Bronchial epithelial cell (primary cell): Measurements from ENCODE around the gene RBPJ. TPM values are rescaled to one million over a fixed set of nuclear protein-coding genes. Genes with fewer than 3 reads are reported as not detected.
"Not testable (repeated sequence)": the region's sequence is repeated elsewhere in the genome, so short reads cannot be mapped to it uniquely, and the experiment has no call there.

Source experiments
- DNase-seq: peaks from one replicate; pipeline ENCODE4 v3.0.0-alpha.2; 2010; ENCODE audit warnings: low read depth
- FAIRE-seq: peaks from 2 replicates; lab custom pipeline; 2011; peaks lifted over from hg19 to GRCh38; lab: Jason Lieb, UNC
- H3K27me3 ChIP-seq: 2 replicates; pipeline ENCODE4 v1.5.1; 2011; ENCODE audit warnings: low read length; ENCODE audit not compliant: control insufficient read depth, insufficient read depth
- H3K36me3 ChIP-seq: 2 replicates; pipeline ENCODE4 v1.5.1; 2011; ENCODE audit warnings: low read length; ENCODE audit not compliant: control insufficient read depth, insufficient read depth
- H3K4me3 ChIP-seq: 2 replicates; pipeline ENCODE4 v1.5.1; 2011; ENCODE audit warnings: mild to moderate bottlenecking, low read depth, low read length, control low read depth
- CTCF ChIP-seq: IDR thresholded peaks from 2 replicates; pipeline ENCODE4 v1.5.1; 2011; ENCODE audit warnings: mild to moderate bottlenecking, moderate library complexity, low read length, control low read depth, inconsistent platforms; ENCODE audit not compliant: insufficient read depth, severe bottlenecking
- total RNA-seq: library from RNA; depleted of rRNA; stranded (reverse); fragments of >200 nt; gene quantifications from 2 replicates; pipeline ENCODE4 v1.2.1, GENCODE V29; 2014

The RBPJ gene
- total RNA-seq, 1 donor from 2014 or later: 34.5 TPM

- DNase-seq: peak; percentile 17
- Histone ChIP-seq H3K4me3 (no peak overlapping the region), H3K27me3 (no peaks in the 10 kb centered on the region), H3K36me3 (no peaks in the 10 kb centered on the region)
- no peak for TF ChIP-seq CTCF
- no peak for FAIRE-seq
Measured at GRCh38 chr4:26346203-26346620, 25.4 kb downstream of the RBPJ start.

GRCh38 chr4:26349496-26349895 is 28.7 kb downstream of the RBPJ start:
- no peak for TF ChIP-seq CTCF
- H3K27me3 ChIP-seq: no peaks in the 10 kb centered on the region
- no peak overlapping the region for H3K4me3 ChIP-seq
- no peaks in the 10 kb centered on the region for H3K36me3 ChIP-seq
- FAIRE-seq (no peak), DNase-seq (no peak)

- no peaks in the 10 kb centered on the region for H3K36me3 ChIP-seq
- FAIRE-seq: no peak
Measured at GRCh38 chr4:26351685-26352084, 30.9 kb downstream of the RBPJ start.

GRCh38 chr4:26354491-26354890 is 33.7 kb downstream of the RBPJ start:
- TF ChIP-seq CTCF: no peak
- FAIRE-seq (no peak), DNase-seq (no peak)
- Histone ChIP-seq H3K27me3 (no peaks in the 10 kb centered on the region), H3K4me3 (no peak overlapping the region), H3K36me3 (no peaks in the 10 kb centered on the region)

More at GRCh38 chr4:26351685-26352084, 30.9 kb downstream of the RBPJ start:
- no peak overlapping the region for H3K4me3 ChIP-seq
- no peak for TF ChIP-seq CTCF
- H3K27me3 ChIP-seq: no peaks in the 10 kb centered on the region
- no peak for DNase-seq

GRCh38 chr4:26355392-26356052 is 34.7 kb downstream of the RBPJ start:
- DNase-seq: no peak
- H3K4me3 ChIP-seq: no peak overlapping the region
- TF ChIP-seq CTCF: no peak
- no peak for FAIRE-seq
- no peaks in the 10 kb centered on the region for H3K27me3 ChIP-seq
- no peaks in the 10 kb centered on the region for H3K36me3 ChIP-seq

- FAIRE-seq: no peak
- Histone ChIP-seq H3K4me3 (no peak overlapping the region), H3K27me3 (no peaks in the 10 kb centered on the region), H3K36me3 (no peaks in the 10 kb centered on the region)
- no peak for TF ChIP-seq CTCF
- DNase-seq: peak; percentile 10
Measured at GRCh38 chr4:26356081-26356501, 35.3 kb downstream of the RBPJ start.

GRCh38 chr4:26359521-26359920 is 38.7 kb downstream of the RBPJ start:
- not testable (repeated sequence) for H3K4me3 ChIP-seq, FAIRE-seq, DNase-seq

More at GRCh38 chr4:26359521-26359920, 38.7 kb downstream of the RBPJ start:
- not testable (repeated sequence) for H3K36me3 ChIP-seq, H3K27me3 ChIP-seq
